Left cardiac atrium (tissue), 4 donors: Measurements from ENCODE around the gene POU2AF1. TPM values are rescaled to one million over a fixed set of nuclear protein-coding genes. Genes with fewer than 3 reads are reported as not detected.

ENCODE experiments used
- ATAC-seq, 2 donors: fragments of 200-7000 bp; cut with Tn5 transposase; one replicate each; pipeline ENCODE4 v1.9.1; 2020; ENCODE audit warnings: mild to moderate bottlenecking in 2 of 2, moderate library complexity in 2 of 2
- DNase-seq: peaks from one replicate; pipeline ENCODE4 v3.0.0-alpha.2; 2020
- intact Hi-C, 2 donors: fragments of 100-400 bp; cut with DNase I; formaldehyde crosslinking; loops; one replicate each; pipeline versions ENCODE4 v1.14.1 to v1.15.1; 2022 to 2023
- microRNA-seq, 2 donors: library from miRNA; unstranded; fragments of <30 nt; microRNA quantifications; one replicate each; pipeline ENCODE4 v1.2.0, GENCODE V29; 2020
- total RNA-seq, 2 donors: library from RNA; stranded (reverse); fragmentation: NEBNext Ultra II Directional; extraction: Animal tissue kit (Norgen Biotek cat#: 25700); gene quantifications; one replicate each; pipeline ENCODE4 v1.2.1, GENCODE V29; 2021
- donor health status: DM: no; HTN: yes; CAD: no.
- donor health status: DM: no; HTN: yes; CAD: no; lungs with severe emphysema.
- donor health status: DM: yes; HTN: yes; CAD: no.
- donor health status: Dilated cardiomyopathy.

POU2AF1 gene
- total RNA-seq, 2 donors from 2014 or later: 0.10 to 0.21 TPM

- no peak for DNase-seq
- ATAC-seq: no peak
- intact Hi-C loops: no loop called here
Measured at GRCh38 chr11:111306321-111306720, 72.8 kb downstream of the POU2AF1 start.

DNA sequence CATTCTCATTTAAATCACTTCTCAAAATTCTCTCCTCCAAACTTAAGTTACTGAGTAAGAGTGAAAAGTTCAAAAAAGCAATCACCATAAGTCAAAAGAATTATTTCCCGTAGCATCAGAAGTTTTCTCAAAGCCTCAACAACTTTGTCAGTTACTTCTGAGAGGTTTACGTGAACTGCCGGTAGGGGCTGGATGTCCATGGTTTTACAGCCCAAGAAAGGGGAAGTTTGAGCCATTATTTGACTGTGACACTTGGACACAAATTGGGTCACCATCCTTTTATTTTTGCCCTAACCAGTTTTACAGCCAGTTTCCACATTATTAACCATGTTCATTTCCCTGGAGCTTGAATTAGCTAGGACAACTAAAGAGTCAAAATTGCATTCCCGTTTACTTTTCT lies 73.2 kb downstream of the POU2AF1 start:
- no peak for ATAC-seq

DNA sequence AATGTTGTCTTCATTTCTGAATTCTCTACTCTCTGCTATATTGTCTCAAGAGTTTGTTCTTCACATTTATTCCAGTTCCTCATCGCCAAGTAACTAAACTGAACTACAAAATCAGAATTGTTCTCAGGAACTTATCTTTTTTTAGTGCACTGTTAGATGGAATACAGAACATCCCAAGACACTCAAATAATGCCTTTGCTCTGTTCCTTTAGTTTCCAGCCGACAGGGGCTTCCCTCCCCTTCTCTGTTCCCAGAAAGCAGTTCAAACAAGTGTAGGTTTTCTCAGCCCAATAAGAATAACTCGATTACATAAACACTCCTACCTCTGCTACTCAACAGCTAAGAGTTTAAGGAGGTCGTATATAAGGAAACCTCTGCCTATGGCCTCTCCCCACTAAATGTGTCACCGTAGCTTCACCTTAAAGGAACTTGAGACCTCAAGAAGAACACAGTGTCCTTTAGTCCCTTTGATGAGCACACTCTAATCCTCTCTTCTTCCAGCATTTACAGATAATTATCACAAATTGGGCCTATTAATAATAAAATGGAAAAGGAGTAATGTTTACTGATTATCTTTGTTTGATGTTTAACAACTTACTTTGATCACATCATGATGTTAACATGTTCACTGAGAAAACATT lies 73.8 kb downstream of the POU2AF1 start:
- intact Hi-C loops: no loop called here
- ATAC-seq (no peak), DNase-seq (no peak)

More for the DNA sequence above, 73.2 kb downstream of the POU2AF1 start:
- DNase-seq: no peak
- intact Hi-C loops: no loop called here

DNA sequence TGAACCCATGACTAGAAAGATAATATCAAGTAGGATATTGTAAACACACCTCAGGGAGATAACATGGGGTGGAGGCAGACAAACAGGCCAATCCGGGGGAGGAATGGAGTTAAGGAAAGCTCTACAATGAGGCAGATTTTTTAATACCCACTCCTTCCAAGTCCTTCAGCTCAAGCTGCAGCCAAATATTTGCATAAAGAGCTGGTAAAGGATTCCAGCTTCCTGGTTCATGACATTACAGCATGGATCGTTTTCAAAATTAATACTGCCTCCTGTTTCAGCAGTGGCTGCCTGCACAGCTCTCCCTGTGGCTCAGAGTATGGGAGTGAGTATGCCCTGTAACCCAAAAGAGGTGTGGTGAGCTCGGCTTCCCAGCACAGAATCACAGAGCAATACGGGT lies 75.6 kb downstream of the POU2AF1 start:
- intact Hi-C loops: no loop called here
- DNase-seq: no peak
- peak in 1 of 2 donors; percentile 41 for ATAC-seq

GRCh38 chr11:111302298-111302697 lies 76.8 kb downstream of the POU2AF1 start:
- no peak for ATAC-seq
- DNase-seq: no peak
- intact Hi-C loops: no loop called here

Small RNAs within 50 kb of the gene (microRNA-seq; reads per million reads assigned to microRNA genes)
- gene MIR4491: 0 reads per million in 2 donors

Other genes with a start within 250 kb of the POU2AF1 start
- not detected for gene POU2AF2, start 133.6 kb downstream of the POU2AF1 start, total RNA-seq
- under 1 TPM; 0.18 to 0.44 TPM for gene POU2AF3, start 80.7 kb downstream of the POU2AF1 start, total RNA-seq
- gene BTG4, start 133.1 kb upstream of the POU2AF1 start, total RNA-seq: not detected
- not detected for gene HOATZ, start 135.5 kb upstream of the POU2AF1 start, total RNA-seq
- gene LAYN, start 161.4 kb upstream of the POU2AF1 start, total RNA-seq: 1 to 10 TPM; 3.5 to 5.8 TPM
- 10 to 100 TPM; 24.3 to 51.6 TPM for gene SIK2, start 223.2 kb upstream of the POU2AF1 start, total RNA-seq